GM10266 (cell line): Measurements from ENCODE around the gene PLPP2.

Experiments used
- DNase-seq: peaks from one replicate; pipeline ENCODE4 v3.0.0; 2012; ENCODE audit errors: extremely low spot score
- TF ChIP-seq, protein P1 (sequence below): IDR thresholded peaks from 2 replicates; pipeline ENCODE4 v1.5.1; 2012; ENCODE audit warnings: mild to moderate bottlenecking, low read depth; ENCODE audit not compliant: control insufficient read depth, insufficient read depth; ENCODE audit errors: missing control alignments

The PLPP2 gene

DNA sequence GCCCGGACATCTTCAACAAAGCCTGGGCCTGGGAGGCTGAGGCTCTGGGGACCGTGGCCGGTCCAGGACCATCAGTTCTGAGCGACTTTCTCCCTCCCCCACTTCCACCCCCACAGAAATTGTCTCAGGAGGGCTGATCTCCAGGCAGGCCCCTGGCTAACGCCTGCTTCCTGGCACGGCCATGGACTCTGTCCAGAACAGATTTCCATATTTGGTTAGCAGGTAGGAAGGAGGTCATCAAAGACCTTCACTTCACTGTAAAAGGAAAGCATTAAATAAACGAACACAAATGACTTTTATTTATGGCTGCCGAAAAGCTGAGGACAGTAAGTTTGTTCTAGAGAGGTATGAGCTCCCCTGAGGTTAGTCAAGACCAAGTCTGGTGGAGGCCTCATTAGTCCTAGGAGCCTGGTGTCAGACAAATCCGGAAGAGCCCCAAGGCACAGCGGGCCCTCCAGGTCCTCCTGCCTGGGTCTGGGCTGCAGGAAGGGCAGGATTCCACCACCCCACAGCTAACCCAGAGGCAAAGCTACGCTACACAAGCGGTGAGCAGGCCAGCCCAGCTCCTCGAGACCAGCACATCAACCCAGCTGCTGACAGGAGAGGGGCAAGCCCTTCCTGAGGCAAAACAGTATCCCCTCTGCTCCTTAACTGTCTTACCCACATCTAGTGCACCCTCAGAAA is 4.6 kb upstream of the PLPP2 start:
- no peak for DNase-seq
- TF ChIP-seq, protein P1, sequence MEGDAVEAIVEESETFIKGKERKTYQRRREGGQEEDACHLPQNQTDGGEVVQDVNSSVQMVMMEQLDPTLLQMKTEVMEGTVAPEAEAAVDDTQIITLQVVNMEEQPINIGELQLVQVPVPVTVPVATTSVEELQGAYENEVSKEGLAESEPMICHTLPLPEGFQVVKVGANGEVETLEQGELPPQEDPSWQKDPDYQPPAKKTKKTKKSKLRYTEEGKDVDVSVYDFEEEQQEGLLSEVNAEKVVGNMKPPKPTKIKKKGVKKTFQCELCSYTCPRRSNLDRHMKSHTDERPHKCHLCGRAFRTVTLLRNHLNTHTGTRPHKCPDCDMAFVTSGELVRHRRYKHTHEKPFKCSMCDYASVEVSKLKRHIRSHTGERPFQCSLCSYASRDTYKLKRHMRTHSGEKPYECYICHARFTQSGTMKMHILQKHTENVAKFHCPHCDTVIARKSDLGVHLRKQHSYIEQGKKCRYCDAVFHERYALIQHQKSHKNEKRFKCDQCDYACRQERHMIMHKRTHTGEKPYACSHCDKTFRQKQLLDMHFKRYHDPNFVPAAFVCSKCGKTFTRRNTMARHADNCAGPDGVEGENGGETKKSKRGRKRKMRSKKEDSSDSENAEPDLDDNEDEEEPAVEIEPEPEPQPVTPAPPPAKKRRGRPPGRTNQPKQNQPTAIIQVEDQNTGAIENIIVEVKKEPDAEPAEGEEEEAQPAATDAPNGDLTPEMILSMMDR: no peak

- TF ChIP-seq, protein P1: peak; percentile 80
- no peak for DNase-seq
These were observed 3.9 kb upstream of the PLPP2 start for GRCh38 chr19:294946-295686.

DNA sequence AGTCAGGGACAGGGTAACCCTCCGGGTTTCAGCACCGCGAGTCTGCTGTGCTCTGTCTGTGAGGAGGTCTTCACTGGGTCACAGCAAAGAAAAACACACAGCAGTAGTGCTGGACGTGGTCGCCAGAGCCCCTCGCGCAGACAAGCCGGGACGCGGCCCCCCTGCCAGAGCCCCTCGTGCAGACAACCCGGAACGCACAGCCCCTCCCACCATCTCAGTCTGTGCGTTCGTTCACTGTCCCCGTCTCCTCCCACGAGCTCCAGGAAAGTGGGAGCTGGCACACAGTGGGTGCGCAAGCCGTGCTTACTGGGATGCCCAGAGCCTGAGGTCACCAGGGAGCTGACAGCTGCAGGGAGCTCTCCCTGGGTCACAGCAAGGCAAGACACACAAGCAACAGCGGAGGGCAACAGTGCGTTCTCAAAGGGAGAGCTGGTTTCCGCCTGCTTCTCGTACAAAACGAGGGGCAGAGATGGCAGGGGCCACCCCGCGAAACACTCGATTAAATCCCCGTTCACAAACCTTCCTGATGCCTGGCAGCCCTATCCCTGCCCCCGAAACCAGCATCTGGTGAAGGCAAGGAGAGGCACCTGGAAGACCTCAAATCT is 3.2 kb upstream of the PLPP2 start:
- DNase-seq: no peak

GRCh38 chr19:293436-294110 is 2.4 kb upstream of the PLPP2 start:
- no peak for DNase-seq
- TF ChIP-seq, protein P1: no peak

More for the DNA sequence above, 3.2 kb upstream of the PLPP2 start:
- TF ChIP-seq, protein P1: no peak

- no peak for DNase-seq
- TF ChIP-seq, protein P1: no peak
These were observed 1.7 kb upstream of the PLPP2 start for GRCh38 chr19:292951-293350.

- no peak for DNase-seq
- TF ChIP-seq, protein P1: no peak
These were observed 1.2 kb upstream of the PLPP2 start for GRCh38 chr19:292281-292884.
